B cell (primary cell): Measurements from ENCODE around the gene RRAGC. TPM values are rescaled to one million over a fixed set of nuclear protein-coding genes. Genes with fewer than 3 reads are reported as not detected.

Experiments used
- ATAC-seq: fragments of 200-7000 bp; cut with Tn5 transposase; one replicate; pipeline ENCODE4 v1.10.0; 2021; ENCODE audit warnings: low read depth, mild to moderate bottlenecking, moderate number of reproducible peaks, moderate library complexity
- CTCF ChIA-PET: fragments of 350-600 bp; sonication (Branson Sonifier 250); formaldehyde crosslinking; loops from one replicate; lab custom pipeline; 2021; ENCODE audit warnings: antibody characterized with exemption, inconsistent platforms; lab: Charles Lee
- POLR2A ChIA-PET: fragments of 350-600 bp; sonication (Branson Sonifier 250); formaldehyde crosslinking; loops from one replicate; lab custom pipeline; 2021; ENCODE audit warnings: antibody characterized with exemption; lab: Charles Lee
- DNase-seq: peaks from one replicate; pipeline ENCODE4 v3.0.0; 2013
- H2AFZ ChIP-seq: 2 replicates; pipeline ENCODE4 v1.6.1; 2012; ENCODE audit warnings: mild to moderate bottlenecking, low read depth, low read length; ENCODE audit not compliant: insufficient read depth, poor library complexity, severe bottlenecking
- H3K27ac ChIP-seq, 2 donors: 1 replicate in 1 of 2; 2 replicates in 1 of 2; pipeline ENCODE4 v1.5.1; 2012 to 2013; ENCODE audit warnings: low read length in 2 of 2, mild to moderate bottlenecking in 2 of 2, moderate library complexity in 1 of 2
- H3K27me3 ChIP-seq, 4 experiments: fragments of 200-600 bp in 1 of 4; sonication (generic) in 1 of 4; replicated peaks in 1 of 4; 1 replicate in 2 of 4; 2 replicates in 2 of 4; pipeline versions ENCODE4 v1.6.1 to v1.7.0; 2013 to 2016; ENCODE audit warnings: low read length in 3 of 4, mild to moderate bottlenecking in 2 of 4, mixed read lengths in 1 of 4, moderate library complexity in 1 of 4; ENCODE audit not compliant: insufficient read depth in 4 of 4, control insufficient read depth in 3 of 4; ENCODE audit errors: control extremely low read depth in 1 of 4
- H3K36me3 ChIP-seq, 2 experiments: replicated peaks in 1 of 2; 1 replicate in 1 of 2; 2 replicates in 1 of 2; pipeline versions ENCODE4 v1.6.1 to v1.7.1; 2013; ENCODE audit warnings: low read length in 1 of 2; ENCODE audit not compliant: insufficient read depth in 2 of 2, control insufficient read depth in 1 of 2; ENCODE audit errors: control extremely low read depth in 1 of 2, extremely low read depth in 1 of 2
- H3K4me1 ChIP-seq, 2 donors: fragments of 200-600 bp in 1 of 2; sonication (generic) in 1 of 2; 1 replicate in 1 of 2; 2 replicates in 1 of 2; pipeline versions ENCODE4 v1.5.1 to v1.6.1; 2013 to 2017; ENCODE audit warnings: low read length in 2 of 2; ENCODE audit not compliant: control insufficient read depth in 2 of 2, insufficient read depth in 2 of 2
- H3K4me2 ChIP-seq: replicated peaks from 2 replicates; pipeline ENCODE3; 2012; ENCODE audit warnings: mild to moderate bottlenecking, low read depth, low read length; ENCODE audit not compliant: poor library complexity, severe bottlenecking
- H3K4me3 ChIP-seq, 5 experiments: fragments of 200-600 bp in 1 of 5; sonication (generic) in 1 of 5; 1 replicate in 3 of 5; 2 replicates in 2 of 5; pipeline versions ENCODE4 v1.5.1 to v1.7.0; 2011 to 2016; ENCODE audit warnings: low read length in 4 of 5, mild to moderate bottlenecking in 4 of 5, low read depth in 2 of 5, control low read depth in 1 of 5, moderate library complexity in 1 of 5; ENCODE audit not compliant: insufficient read depth in 1 of 5; ENCODE audit errors: control extremely low read depth in 1 of 5, extremely low read depth in 1 of 5
- H3K79me2 ChIP-seq: fragments of 200-600 bp; sonication (generic); one replicate; pipeline ENCODE4 v1.6.0; 2016; ENCODE audit warnings: low read length; ENCODE audit not compliant: control insufficient read depth, insufficient read depth
- H3K9ac ChIP-seq: fragments of 200-600 bp; sonication (generic); 2 replicates; pipeline ENCODE4 v1.6.1; 2017; ENCODE audit warnings: mild to moderate bottlenecking, low read length, moderate library complexity
- H3K9me3 ChIP-seq, 3 donors: one replicate each; pipeline versions ENCODE4 v1.6.1 to v1.7.1; 2013; ENCODE audit warnings: low read length in 2 of 3; ENCODE audit not compliant: control insufficient read depth in 2 of 3, insufficient read depth in 1 of 3; ENCODE audit errors: control extremely low read depth in 1 of 3
- H4K20me1 ChIP-seq: 2 replicates; pipeline ENCODE4 v1.6.0; 2012; ENCODE audit warnings: mild to moderate bottlenecking, low read length; ENCODE audit not compliant: insufficient read depth, control insufficient read depth, poor library complexity, severe bottlenecking
- H3K27ac Mint-ChIP-seq: one replicate; pipeline ENCODE4 v1.8.0; 2021; ENCODE audit warnings: mixed read lengths
- H3K27me3 Mint-ChIP-seq: one replicate; pipeline ENCODE4 v1.8.0; 2021; ENCODE audit warnings: mixed read lengths
- H3K4me1 Mint-ChIP-seq: one replicate; pipeline ENCODE4 v1.8.0; 2021; ENCODE audit warnings: mixed read lengths
- H3K4me3 Mint-ChIP-seq: one replicate; pipeline ENCODE4 v1.8.0; 2021; ENCODE audit warnings: mixed read lengths
- H3K9me3 Mint-ChIP-seq: one replicate; pipeline ENCODE4 v1.8.0; 2022; ENCODE audit warnings: mixed read lengths; ENCODE audit not compliant: insufficient read depth
- EZH2 ChIP-seq: IDR thresholded peaks from 2 replicates; pipeline ENCODE4 v1.6.1; 2012; ENCODE audit warnings: borderline replicate concordance, low read depth, mild to moderate bottlenecking, moderate library complexity, low read length; ENCODE audit not compliant: insufficient read depth, poor library complexity, severe bottlenecking
- WGBS: methylation state at CpG from one replicate; pipeline ENCODE4 v1.1.5; 2013; ENCODE audit warnings: missing lambda C conversion rate; ENCODE audit not compliant: insufficient coverage; 5-methylcytosine and 5-hydroxymethylcytosine counted together
- intact Hi-C: fragments of 100-400 bp; cut with micrococcal nuclease; formaldehyde crosslinking; loops from one replicate; pipeline ENCODE4 v1.10.0; 2022
- polyA plus RNA-seq: library from polyadenylated mRNA; depleted of rRNA; stranded (reverse); fragments of >200 nt; gene quantifications from 2 replicates; pipeline ENCODE4 v1.2.3, GENCODE V29; 2012
- total RNA-seq, 2 donors: library from RNA; stranded (reverse); fragments of 120-200 nt in 1 of 2; gene quantifications; 1 replicate in 1 of 2; 2 replicates in 1 of 2; pipeline versions ENCODE4 v1.2.3 to v1.2.4, GENCODE V29; 2013 to 2022
- TF ChIP-seq, protein P1 (sequence below): fragments of 200-600 bp; IDR thresholded peaks from one replicate; pipeline ENCODE4 v1.8.0; 2022; ENCODE audit warnings: antibody characterized with exemption, mild to moderate bottlenecking

RRAGC gene
- total and polyA plus RNA-seq, 2 donors (not counting 1 experiment from before 2014, with no cell fraction given), result 11.4 to 37.6 TPM

- no peak overlapping the region for H3K4me2 ChIP-seq
- TF ChIP-seq, protein P1, sequence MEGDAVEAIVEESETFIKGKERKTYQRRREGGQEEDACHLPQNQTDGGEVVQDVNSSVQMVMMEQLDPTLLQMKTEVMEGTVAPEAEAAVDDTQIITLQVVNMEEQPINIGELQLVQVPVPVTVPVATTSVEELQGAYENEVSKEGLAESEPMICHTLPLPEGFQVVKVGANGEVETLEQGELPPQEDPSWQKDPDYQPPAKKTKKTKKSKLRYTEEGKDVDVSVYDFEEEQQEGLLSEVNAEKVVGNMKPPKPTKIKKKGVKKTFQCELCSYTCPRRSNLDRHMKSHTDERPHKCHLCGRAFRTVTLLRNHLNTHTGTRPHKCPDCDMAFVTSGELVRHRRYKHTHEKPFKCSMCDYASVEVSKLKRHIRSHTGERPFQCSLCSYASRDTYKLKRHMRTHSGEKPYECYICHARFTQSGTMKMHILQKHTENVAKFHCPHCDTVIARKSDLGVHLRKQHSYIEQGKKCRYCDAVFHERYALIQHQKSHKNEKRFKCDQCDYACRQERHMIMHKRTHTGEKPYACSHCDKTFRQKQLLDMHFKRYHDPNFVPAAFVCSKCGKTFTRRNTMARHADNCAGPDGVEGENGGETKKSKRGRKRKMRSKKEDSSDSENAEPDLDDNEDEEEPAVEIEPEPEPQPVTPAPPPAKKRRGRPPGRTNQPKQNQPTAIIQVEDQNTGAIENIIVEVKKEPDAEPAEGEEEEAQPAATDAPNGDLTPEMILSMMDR, result no peak
- TF ChIP-seq EZH2, result no peak
- POLR2A ChIA-PET, result no interaction called here
- H3K79me2 ChIP-seq, result no peaks in the 10 kb centered on the region
- no peak overlapping the region for H3K27ac ChIP-seq
- no peaks in the 10 kb centered on the region for H3K36me3 ChIP-seq
- H3K27me3 Mint-ChIP-seq, result no peaks in the 10 kb centered on the region
- no peaks in the 10 kb centered on the region for H3K9me3 ChIP-seq
- H3K9me3 Mint-ChIP-seq, result no peaks in the 10 kb centered on the region
- H3K4me3 ChIP-seq, result no peak overlapping the region
- no peaks in the 10 kb centered on the region for H3K4me1 ChIP-seq
- no peaks in the 10 kb centered on the region for H4K20me1 ChIP-seq
- no peak overlapping the region for H3K4me3 Mint-ChIP-seq
- no peaks in the 10 kb centered on the region for H3K27me3 ChIP-seq
- intact Hi-C loops, result no loop called here
- CTCF ChIA-PET, result no interaction called here
- no peak overlapping the region for H3K27ac Mint-ChIP-seq
- H2AFZ ChIP-seq, result no peak overlapping the region
- ATAC-seq (no peak), DNase-seq (no peak)
- H3K4me1 Mint-ChIP-seq, result no peaks in the 10 kb centered on the region
- H3K9ac ChIP-seq, result no peak overlapping the region
Measured at GRCh38 chr1:38898653-38899230, 39.2 kb upstream of the RRAGC start.

DNA sequence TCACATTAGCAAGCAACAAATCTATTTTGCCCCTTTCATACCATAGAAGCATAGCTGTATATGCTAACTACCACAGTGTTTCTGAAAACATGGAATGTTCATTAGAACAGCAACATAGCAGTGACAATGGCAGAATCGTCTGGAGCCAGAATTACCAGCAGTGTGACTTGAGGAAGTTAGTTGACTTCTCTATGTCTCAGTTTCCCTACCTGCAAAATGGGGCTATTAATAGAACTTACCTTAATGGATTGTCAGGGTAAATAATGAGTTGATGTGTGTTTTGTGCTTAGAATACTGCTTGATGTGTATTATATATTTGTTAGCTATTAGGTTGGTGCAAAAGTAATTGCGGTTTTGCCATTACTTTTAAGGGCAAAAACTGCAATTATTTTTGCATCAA is 36.6 kb upstream of the RRAGC start:
- ATAC-seq (no peak), DNase-seq (no peak)
- Mint-ChIP-seq H3K4me3 (no peak overlapping the region), H3K9me3 (no peaks in the 10 kb centered on the region), H3K27me3 (no peaks in the 10 kb centered on the region), H3K4me1 (no peaks in the 10 kb centered on the region), H3K27ac (no peak overlapping the region)
- ChIA-PET CTCF (no interaction called here), POLR2A (no interaction called here)
- no peak overlapping the region for H3K27ac ChIP-seq
- no peaks in the 10 kb centered on the region for H3K9me3 ChIP-seq
- no peaks in the 10 kb centered on the region for H3K36me3 ChIP-seq
- H3K4me1 ChIP-seq, result no peaks in the 10 kb centered on the region
- H3K27me3 ChIP-seq, result no peaks in the 10 kb centered on the region
- H4K20me1 ChIP-seq, result no peaks in the 10 kb centered on the region
- intact Hi-C loops, result no loop called here
- no peak overlapping the region for H2AFZ ChIP-seq
- H3K4me2 ChIP-seq, result no peak overlapping the region
- H3K9ac ChIP-seq, result no peak overlapping the region
- no peaks in the 10 kb centered on the region for H3K79me2 ChIP-seq
- TF ChIP-seq, protein P1, result no peak
- TF ChIP-seq EZH2, result no peak
- H3K4me3 ChIP-seq, result no peak overlapping the region
- 100% methylated on average over 1 of the region's 2 CpGs for whole genome bisulfite sequencing
